HG03066 (cell line): ENCODE results near the gene DISC1.

Experiments used
- ATAC-seq: cut with Tn5 transposase; IDR thresholded peaks from one replicate; pipeline ENCODE4 v1.9.1; 2021; ENCODE audit warnings: low read depth; ENCODE audit not compliant: unreplicated experiment

DISC1 gene

DNA sequence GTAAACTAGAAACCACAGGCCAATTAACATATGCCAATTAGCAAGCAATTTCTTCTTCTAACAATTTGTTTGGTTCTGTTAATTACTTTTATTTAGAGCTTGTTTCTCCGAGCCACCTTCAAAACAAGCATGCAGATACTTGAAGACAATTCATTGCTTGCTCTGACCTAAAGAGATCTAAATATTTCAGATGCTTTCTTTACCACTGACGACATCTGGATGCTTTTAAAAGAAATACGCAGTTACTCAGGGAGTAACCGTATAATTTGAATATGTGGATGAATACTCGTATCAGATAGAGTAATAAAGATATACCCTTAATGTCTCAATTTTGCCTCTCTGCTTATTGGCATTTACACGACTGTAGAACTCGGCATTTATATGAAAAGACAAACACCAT lies 390.0 kb downstream of the DISC1 start:
- no peak for ATAC-seq

- no peak for ATAC-seq
Measured at GRCh38 chr1:232017057-232017456, 390.5 kb downstream of the DISC1 start.

DNA sequence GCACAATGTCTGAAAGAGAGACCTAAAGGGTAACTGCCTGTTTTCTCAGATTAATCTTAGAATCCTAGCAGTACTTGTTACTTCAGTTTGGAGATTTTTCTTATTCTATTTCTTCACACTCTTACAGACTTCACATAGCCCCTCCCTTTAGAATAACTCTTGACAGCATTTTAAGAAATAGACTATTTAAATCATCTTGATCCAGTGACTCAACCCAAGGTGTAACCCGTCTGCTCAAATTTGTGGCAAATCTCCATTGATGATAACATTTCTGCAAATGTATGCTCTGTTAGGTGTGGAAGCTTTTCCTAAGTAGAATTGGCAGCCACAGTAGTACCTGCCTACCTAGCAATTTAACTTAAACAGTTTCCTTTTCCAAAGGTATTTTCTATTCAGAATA lies 391.2 kb downstream of the DISC1 start:
- no peak for ATAC-seq

DNA sequence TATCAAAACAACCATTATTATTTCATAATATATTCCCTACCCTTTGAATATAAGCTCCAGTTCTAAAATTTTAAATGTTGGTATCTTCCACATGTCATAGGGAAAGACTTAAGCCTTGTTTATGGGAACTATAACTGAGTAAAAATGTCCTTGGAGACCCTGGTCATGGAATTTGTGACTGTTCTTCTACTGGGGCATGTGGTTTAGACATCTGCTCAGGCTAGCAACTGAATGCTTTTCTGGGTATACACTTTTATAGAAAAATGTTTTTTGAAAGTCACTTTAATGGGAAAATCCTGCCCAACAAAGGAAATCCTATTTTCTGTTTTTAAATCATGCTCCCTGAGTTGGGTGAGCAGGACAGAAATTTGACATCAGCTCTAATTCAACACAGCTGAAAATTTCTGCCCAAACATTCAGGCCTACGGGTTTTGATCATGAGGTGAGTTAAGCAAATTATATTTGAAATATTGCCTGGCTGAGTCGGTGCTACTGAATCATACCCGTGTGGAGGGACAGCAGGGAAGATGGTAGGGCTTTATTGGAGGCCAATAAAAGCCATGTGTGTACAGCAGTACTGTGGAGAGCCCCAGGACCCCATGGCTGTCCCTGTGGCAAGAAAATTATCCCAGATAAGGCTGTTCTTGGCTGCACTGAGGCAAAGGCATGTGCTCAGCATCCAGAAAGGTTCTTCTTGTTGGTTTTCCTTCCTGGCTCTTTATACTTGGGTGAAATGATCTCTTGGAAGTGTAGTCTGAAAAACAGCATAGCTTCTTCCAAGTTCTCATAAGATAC lies 391.8 kb downstream of the DISC1 start:
- no peak for ATAC-seq

DNA sequence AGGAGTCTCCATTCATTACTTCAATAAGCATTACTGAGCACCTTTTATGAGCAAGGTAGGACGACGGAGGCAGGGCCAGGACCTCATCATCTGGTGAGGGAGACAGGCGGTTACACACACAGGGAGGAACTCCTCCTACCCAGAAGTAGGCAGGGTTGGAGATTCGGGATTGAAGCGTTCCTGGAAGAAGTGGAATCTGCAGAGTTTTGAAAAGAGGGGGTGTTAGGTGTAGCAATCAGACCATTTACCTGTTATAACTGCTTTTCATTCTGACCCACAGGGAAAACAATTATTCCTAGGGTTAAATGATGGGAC lies 392.4 kb downstream of the DISC1 start:
- ATAC-seq = no peak

- no peak for ATAC-seq
Measured at GRCh38 chr1:232020352-232020751, 393.8 kb downstream of the DISC1 start.

GRCh38 chr1:232029315-232029714 lies 402.7 kb downstream of the DISC1 start:
- no peak for ATAC-seq

- ATAC-seq = no peak
Measured at GRCh38 chr1:232031156-232031555, 404.6 kb downstream of the DISC1 start.

- ATAC-seq = no peak
Measured at GRCh38 chr1:232033285-232033684, 406.7 kb downstream of the DISC1 start.

DNA sequence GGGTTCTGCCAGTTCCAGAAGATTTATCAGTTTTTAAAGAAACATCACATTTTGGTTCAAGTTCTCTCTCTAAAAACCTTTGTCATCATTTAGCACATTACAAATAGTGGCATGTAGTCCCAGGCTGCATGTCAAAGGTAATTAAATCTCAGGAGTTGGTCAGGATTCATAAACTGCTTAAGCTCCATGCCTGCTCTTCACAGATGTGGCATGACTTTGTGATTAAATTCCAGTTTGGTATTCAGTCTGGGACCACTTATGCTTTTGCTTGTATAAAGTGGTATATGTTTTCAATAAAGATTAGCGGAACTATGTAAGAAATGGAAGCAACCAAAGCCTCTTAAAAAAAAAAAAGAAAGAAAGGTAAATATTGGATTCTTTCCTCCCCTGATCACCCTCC lies 408.0 kb downstream of the DISC1 start:
- no peak for ATAC-seq

DNA sequence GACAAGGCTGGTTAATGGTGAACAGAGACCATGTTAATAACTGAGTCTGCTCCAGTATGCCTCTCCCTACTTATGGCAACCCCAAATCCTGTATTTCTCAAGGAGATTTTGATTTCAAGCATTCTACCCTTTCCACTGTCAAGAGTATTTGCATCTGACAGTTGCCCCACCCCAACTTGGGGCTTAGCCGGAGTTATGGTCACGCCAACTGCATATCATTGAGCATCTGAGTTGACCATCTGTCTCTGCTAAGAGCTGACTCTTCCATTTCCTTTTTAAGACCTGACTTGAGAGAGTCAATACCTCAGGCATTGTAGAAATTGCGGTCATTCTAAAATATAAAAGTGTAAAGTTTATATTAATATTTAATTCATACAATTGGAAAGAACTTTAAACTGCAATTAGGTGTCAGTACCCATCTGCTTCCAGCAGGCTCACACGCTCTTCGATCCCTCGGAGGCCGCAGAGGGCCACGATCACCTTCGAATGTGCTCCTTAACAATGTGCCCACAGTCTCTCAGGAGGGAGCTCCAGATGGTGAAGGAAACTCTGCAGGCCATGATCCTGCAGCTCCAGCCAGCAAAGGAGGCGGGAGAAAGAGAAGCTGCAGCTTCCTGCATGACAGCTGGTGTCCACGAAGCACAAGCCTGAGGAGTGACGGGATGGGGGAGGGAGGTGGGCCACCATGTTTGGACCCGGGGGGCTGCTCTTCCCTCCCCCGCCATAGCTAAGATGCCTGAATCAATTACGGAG lies 409.8 kb downstream of the DISC1 start:
- ATAC-seq = no peak

GRCh38 chr1:232037774-232038388 lies 411.3 kb downstream of the DISC1 start:
- ATAC-seq = no peak

GRCh38 chr1:232038706-232039677 lies 412.4 kb downstream of the DISC1 start:
- ATAC-seq = no peak

- no peak for ATAC-seq
Measured at GRCh38 chr1:232040260-232040659, 413.7 kb downstream of the DISC1 start.

GRCh38 chr1:232044728-232045127 lies 418.1 kb downstream of the DISC1 start:
- no peak for ATAC-seq

GRCh38 chr1:232045139-232045994 lies 418.8 kb downstream of the DISC1 start:
- ATAC-seq = no peak

DNA sequence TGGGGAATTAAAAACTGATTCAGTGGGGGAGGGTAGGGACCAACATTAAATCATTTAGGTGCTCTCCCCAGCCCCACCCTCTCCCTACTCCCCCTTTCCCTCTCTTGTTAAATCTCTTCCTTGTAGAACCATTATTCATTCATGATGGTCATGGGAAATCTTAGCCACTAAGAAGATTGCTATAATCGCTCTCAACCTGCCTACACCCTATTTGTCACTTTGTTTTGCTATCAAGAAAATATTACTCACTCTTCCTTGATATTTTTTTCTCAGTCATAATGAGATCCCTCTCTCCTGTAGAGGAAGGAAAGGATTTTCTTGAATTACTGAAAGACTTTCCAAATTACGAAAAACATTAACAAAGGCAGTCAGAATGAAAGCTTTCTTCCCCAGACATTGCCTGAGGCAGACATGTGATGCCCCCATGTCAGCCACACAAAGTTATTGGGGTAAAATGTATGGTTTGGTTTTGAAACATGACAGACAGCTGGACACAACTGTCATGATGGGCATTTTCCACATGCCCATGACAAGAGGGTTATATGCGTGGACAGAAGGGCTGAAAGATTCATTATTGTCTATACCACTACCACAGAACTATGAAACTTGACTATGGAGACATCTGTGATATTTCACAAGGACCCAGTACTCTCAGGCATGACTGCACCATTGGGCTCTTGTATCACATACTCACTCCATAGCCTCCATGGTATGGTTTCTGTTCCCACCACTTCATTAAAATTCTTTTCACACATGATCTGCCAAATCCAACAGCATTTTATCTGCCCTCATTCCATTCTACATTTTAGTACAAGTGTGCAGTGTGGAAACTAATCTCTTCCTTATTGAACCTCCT lies 420.1 kb downstream of the DISC1 start:
- ATAC-seq = no peak

DNA sequence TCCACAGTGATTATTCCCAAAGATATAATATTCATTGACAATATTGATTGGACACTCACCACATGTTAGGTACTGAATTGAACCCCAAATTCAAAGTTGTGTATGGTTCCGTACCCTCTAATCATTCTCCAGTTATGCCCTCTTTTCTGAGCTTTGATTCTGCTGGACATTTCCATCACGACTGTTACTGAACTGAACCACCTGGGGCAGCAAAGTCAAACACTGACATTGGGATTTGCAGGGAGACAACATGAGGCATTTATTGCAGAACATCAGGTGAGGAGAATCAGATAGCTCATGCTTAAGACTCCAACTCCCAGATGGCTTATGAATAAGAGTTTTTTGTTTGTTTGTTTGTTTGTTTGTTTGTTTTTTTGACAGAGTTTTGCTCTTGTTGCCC lies 420.9 kb downstream of the DISC1 start:
- no peak for ATAC-seq

GRCh38 chr1:232048481-232048880 lies 421.9 kb downstream of the DISC1 start:
- no peak for ATAC-seq
